Kidney tubule cell (primary cell): ENCODE measurements around the gene IFT122.

Experiments used
- DNase-seq: peaks from one replicate; pipeline ENCODE4 v3.0.0-alpha.2; 2018; ENCODE audit warnings: low spot score

The IFT122 gene

DNA sequence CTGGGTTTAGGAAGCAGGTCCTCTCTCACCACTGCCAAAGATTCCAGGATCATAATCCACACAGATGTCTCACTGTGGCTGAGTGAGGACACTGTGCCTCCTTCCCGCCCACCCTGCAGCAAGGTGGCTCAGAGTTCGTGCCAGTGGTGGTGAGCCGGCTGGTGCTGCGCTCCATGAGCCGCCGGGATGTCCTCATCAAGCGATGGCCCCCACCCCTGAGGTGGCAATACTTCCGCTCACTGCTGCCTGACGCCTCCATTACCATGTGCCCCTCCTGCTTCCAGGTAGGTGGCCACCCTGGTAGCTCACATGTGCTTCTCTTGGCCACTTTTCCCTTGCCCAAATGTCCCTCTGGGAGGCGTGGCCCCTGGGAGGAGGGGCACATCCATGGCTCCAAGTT, 79.4 kb downstream of the IFT122 start:
- DNase-seq, result no peak

DNA sequence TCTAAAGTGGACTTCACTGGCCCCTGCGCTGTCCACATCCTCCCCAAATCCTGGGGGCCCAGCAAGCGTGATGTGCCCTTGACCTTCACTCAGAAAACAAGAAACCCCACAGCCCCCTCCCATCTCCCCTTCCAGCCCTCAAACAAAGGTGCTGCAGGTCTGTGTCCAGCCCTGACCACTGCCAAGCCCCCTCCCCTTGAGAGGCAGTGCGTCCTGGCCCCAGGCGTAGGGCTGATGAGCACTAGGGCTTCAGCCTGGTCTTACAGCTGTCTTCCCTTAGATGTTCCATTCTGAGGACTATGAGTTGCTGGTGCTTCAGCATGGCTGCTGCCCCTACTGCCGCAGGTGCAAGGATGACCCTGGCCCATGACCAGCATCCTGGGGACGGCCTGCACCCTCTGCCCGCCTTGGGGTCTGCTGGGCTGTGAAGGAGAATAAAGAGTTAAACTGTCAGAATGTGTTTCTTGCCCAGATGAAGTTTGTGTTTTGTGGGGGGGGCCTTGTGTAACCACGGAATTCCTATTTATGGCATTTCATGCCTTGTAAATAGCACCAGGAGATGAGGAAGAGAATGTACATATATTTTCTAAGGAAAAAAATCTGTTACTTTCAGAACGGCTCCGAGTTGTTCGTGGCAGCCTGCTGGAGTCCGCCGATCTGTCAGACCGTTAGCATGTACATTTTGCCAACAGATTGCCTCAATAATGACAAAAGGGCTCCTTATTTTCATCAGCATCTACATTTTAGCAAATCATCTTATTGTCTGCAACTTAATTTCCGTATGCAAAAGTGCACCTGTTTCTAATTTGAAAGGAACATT, 80.1 kb downstream of the IFT122 start:
- no peak for DNase-seq

DNA sequence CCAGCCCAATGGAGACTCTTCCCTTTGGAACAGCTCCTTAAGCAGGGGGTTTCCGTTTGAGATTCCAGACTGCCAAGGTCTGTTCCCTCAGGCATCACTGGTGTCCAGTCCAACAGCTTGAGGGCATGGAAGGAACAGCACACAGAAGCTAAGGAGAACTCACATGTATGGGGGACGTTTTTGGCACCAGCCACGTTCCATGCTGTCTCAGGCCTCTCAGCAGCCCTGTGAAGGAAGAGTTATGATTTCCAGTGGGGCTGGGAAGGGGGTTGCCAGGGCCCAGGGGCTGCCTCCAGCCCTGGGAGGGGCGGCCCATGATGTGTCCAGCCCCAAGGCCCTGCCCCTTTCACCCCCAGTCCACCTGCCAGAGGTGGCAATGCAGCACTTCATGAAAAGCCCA, 80.9 kb downstream of the IFT122 start:
- DNase-seq, result no peak

DNA sequence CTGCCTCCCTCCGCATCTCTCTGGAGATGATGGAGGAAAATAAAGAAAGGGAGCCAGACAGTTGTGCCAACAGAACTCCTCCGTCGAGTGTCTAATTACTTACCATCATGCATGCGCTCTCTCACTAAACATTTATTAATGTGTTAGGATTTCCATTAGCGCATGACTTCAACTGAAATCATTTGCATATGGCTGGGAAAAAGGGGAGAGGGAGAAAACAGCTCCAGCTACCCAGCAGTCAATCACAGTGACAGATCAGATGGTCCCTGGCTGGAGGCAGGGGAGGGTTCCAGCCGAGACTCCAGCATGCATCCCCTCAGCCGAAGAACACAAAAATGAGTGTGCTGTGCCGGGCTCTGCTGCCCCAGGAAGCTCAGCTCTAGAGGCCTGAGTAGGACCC, 81.6 kb downstream of the IFT122 start:
- DNase-seq, result no peak

DNA sequence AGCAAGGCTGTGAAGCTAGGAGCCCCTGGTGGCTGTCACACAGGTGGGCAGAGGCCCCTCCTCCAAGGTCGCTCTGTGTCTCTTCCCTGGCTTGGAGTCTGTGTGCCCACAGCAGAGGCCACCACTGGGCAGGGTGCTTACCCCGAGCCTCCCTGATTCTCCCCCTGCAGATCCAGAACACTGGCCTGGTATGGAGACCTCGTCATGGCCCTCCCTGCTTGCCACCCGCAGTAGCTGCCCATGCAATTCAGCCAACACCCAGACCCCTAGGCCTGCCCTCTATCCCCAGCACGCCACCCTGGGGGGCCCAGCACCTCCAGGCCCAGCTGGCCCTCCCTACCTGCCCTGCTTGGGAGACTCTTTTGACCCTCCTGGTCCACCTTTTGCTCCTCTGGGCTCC, 82.9 kb downstream of the IFT122 start:
- DNase-seq, result no peak

DNA sequence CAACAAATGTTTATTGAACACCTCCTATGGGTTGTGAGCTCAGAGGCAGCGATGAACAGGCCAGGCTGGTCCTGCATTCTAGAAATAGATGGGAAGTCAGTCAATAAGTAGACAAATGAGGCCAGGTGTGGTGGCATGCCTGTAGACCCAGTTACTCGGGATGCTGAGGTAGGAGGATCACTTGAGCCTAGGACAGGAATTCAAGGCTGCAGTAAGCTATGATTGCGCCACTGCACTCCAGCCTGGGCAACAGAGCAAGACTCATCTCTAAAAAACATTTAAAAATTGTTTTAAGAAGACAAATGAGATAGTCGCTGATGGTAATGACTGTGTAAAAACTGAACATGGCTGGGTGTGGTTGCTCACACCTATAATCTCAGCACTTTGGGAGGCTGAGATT, 84.1 kb downstream of the IFT122 start:
- no peak for DNase-seq

DNA sequence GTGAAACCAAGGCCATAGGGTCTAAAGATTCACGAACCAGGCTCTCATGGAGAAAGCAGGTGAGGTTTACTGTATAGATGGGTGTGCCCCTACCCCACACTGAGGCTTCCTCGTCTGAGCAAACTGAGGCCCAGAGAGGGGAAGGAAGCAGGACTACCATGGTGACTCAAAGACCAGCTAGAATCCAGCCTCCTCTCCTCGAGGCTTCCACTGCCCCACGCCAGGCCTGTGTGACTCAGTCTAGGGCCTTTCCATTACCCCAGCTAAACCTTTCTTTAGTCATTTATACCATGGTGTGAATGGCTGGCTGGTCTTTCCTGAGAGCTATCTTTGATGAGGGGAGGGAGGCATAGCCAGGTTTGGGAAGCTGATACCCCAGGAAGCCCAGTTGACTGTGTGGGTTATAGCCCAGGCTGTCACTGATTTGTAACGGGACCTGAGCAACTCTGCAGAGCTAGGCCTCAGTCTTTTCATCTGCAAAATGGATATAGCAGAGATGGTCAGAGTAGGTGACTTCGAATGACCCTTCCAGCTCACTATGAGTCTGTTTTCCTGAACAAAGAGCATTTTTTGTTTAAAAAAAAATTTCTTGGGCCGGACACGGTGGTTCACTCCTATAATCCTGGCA, 85.4 kb downstream of the IFT122 start:
- DNase-seq, result peak; percentile 63

DNA sequence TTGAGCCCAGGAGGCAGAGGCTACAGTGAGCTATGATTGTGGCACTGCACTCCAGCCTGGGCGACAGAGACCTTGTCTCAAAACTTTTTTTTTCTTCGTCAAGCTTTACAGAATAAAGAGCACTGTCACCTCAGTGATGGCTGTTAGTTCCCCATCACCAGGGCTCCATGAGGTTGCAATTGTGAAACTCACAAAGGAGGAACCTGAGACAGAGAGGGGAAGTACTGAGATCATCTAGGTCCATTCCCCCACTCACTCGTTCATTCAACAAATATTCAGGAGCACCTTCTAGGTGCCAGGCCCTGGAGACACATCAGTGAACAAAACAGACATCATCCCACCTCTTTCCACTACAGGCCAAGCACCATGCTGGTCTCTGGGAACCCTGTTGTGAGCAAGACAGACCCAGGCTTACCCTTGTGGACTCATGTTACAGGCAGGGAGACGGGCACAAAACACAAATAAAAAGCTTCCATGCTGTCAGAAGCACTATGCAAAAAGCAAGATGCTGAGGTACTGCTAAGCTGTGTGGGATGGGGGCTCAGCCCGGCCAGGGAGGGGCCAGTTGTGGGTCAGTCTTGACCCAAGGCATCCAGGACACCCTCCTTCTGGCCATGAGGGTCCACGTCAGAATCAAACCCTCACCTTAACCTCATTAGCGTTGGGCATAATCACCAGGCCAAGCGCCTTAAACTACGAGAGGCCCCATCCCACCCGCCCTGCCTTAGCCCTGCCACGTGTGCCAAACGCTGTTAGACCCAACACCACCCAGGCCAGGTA, 86.3 kb downstream of the IFT122 start:
- DNase-seq, result peak; percentile 10

DNA sequence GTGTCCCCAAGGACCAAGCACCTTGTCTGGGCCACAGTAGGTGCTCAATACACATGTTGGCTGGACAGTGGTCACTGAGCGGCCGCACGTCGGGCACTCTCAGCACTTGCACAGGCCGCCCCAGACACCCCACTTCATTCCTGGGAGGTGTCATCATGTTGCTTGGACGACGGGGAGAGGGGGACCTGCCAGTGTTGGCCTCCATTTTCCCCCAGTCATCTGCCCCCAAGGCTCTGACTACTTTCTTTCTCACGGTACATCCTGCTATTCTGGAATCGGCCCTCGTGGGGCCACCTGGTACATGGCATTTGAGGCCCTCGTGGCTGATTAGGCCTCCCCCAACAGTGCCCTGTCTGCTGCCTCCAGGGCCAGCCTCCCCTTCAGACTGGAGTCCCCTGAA, 87.2 kb downstream of the IFT122 start:
- no peak for DNase-seq

DNA sequence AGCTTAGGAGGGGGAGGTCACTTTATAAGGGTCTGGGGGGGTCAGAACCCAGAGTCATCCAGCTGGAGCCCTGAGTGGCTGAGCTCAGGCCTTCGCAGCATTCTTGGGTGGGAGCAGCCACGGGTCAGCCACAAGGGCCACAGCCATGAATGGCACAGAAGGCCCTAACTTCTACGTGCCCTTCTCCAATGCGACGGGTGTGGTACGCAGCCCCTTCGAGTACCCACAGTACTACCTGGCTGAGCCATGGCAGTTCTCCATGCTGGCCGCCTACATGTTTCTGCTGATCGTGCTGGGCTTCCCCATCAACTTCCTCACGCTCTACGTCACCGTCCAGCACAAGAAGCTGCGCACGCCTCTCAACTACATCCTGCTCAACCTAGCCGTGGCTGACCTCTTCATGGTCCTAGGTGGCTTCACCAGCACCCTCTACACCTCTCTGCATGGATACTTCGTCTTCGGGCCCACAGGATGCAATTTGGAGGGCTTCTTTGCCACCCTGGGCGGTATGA, 88.6 kb downstream of the IFT122 start, which contains the start of gene RHO:
Gene RHO, plus strand, starts transcription at position 51 of the 512 bp plus-strand sequence. Its CDS starts 95 bp downstream, at position 146.
- DNase-seq, result no peak

DNA sequence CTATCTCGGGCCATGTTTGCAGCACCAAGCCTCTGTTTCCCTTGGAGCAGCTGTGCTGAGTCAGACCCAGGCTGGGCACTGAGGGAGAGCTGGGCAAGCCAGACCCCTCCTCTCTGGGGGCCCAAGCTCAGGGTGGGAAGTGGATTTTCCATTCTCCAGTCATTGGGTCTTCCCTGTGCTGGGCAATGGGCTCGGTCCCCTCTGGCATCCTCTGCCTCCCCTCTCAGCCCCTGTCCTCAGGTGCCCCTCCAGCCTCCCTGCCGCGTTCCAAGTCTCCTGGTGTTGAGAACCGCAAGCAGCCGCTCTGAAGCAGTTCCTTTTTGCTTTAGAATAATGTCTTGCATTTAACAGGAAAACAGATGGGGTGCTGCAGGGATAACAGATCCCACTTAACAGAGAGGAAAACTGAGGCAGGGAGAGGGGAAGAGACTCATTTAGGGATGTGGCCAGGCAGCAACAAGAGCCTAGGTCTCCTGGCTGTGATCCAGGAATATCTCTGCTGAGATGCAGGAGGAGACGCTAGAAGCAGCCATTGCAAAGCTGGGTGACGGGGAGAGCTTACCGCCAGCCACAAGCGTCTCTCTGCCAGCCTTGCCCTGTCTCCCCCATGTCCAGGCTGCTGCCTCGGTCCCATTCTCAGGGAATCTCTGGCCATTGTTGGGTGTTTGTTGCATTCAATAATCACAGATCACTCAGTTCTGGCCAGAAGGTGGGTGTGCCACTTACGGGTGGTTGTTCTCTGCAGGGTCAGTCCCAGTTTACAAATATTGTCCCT, 89.6 kb downstream of the IFT122 start:
- no peak for DNase-seq

DNA sequence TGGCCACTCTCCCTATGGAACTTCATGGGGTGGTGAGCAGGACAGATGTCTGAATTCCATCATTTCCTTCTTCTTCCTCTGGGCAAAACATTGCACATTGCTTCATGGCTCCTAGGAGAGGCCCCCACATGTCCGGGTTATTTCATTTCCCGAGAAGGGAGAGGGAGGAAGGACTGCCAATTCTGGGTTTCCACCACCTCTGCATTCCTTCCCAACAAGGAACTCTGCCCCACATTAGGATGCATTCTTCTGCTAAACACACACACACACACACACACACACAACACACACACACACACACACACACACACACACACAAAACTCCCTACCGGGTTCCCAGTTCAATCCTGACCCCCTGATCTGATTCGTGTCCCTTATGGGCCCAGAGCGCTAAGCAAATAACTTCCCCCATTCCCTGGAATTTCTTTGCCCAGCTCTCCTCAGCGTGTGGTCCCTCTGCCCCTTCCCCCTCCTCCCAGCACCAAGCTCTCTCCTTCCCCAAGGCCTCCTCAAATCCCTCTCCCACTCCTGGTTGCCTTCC, 90.3 kb downstream of the IFT122 start:
- peak; percentile 61 for DNase-seq

DNA sequence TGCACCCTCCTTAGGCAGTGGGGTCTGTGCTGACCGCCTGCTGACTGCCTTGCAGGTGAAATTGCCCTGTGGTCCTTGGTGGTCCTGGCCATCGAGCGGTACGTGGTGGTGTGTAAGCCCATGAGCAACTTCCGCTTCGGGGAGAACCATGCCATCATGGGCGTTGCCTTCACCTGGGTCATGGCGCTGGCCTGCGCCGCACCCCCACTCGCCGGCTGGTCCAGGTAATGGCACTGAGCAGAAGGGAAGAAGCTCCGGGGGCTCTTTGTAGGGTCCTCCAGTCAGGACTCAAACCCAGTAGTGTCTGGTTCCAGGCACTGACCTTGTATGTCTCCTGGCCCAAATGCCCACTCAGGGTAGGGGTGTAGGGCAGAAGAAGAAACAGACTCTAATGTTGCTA, 90.8 kb downstream of the IFT122 start:
- no peak for DNase-seq

DNA sequence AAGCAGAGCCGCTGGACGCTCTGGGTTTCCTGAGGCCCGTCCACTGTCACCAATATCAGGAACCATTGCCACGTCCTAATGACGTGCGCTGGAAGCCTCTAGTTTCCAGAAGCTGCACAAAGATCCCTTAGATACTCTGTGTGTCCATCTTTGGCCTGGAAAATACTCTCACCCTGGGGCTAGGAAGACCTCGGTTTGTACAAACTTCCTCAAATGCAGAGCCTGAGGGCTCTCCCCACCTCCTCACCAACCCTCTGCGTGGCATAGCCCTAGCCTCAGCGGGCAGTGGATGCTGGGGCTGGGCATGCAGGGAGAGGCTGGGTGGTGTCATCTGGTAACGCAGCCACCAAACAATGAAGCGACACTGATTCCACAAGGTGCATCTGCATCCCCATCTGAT, 91.7 kb downstream of the IFT122 start:
- DNase-seq, result no peak

DNA sequence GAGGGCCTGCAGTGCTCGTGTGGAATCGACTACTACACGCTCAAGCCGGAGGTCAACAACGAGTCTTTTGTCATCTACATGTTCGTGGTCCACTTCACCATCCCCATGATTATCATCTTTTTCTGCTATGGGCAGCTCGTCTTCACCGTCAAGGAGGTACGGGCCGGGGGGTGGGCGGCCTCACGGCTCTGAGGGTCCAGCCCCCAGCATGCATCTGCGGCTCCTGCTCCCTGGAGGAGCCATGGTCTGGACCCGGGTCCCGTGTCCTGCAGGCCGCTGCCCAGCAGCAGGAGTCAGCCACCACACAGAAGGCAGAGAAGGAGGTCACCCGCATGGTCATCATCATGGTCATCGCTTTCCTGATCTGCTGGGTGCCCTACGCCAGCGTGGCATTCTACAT, 92.2 kb downstream of the IFT122 start:
- DNase-seq, result no peak

DNA sequence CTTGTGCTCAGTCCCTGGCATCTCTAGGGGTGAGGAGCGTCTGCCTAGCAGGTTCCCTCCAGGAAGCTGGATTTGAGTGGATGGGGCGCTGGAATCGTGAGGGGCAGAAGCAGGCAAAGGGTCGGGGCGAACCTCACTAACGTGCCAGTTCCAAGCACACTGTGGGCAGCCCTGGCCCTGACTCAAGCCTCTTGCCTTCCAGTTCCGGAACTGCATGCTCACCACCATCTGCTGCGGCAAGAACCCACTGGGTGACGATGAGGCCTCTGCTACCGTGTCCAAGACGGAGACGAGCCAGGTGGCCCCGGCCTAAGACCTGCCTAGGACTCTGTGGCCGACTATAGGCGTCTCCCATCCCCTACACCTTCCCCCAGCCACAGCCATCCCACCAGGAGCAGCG, 93.4 kb downstream of the IFT122 start:
- no peak for DNase-seq

DNA sequence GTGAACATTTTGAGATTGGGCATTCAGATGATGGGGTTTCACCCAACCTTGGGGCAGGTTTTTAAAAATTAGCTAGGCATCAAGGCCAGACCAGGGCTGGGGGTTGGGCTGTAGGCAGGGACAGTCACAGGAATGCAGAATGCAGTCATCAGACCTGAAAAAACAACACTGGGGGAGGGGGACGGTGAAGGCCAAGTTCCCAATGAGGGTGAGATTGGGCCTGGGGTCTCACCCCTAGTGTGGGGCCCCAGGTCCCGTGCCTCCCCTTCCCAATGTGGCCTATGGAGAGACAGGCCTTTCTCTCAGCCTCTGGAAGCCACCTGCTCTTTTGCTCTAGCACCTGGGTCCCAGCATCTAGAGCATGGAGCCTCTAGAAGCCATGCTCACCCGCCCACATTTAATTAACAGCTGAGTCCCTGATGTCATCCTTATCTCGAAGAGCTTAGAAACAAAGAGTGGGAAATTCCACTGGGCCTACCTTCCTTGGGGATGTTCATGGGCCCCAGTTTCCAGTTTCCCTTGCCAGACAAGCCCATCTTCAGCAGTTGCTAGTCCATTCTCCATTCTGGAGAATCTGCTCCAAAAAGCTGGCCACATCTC, 94.5 kb downstream of the IFT122 start:
- DNase-seq, result peak; percentile 39

DNA sequence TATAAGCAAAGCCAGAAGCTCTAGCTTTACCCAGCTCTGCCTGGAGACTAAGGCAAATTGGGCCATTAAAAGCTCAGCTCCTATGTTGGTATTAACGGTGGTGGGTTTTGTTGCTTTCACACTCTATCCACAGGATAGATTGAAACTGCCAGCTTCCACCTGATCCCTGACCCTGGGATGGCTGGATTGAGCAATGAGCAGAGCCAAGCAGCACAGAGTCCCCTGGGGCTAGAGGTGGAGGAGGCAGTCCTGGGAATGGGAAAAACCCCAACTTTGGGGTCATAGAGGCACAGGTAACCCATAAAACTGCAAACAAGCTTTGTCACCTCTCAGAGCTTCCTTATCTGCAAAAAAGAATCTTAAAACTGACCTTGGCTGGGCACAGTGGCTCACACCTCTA, 95.1 kb downstream of the IFT122 start:
- no peak for DNase-seq

DNA sequence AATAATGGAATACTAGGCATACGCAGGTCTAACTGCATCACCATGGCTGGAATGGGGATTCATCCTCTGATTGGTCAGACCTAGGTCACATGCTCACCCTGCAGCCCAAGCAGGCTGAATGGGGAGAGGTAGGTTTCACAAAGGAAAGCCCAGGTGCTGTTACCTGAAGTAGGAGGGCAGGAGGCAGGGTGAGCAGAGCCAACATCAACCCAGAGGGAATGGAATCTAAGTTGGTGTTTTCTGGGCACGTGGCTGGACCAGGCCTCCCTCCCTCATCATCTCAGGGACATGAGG, 96.3 kb downstream of the IFT122 start:
- no peak for DNase-seq

DNA sequence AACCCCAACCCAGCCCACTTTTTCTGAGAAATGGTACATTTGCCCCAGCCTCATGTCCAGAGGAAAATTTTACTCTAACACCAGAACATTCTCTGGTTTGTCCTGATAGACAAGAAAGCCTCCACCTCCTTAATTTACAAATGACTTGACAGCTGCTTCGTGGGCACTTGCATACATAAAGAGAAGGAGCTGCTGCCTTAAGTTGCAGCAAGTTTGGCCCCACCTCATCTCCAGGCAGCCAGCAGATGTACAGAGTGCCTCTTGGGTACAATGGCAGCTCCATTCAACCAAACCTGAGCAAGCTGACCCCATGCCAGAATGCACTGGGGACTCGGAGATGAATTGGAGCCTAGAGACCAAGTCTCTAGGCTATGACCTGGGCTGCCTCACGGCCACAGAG, 96.8 kb downstream of the IFT122 start:
- DNase-seq, result no peak

DNA sequence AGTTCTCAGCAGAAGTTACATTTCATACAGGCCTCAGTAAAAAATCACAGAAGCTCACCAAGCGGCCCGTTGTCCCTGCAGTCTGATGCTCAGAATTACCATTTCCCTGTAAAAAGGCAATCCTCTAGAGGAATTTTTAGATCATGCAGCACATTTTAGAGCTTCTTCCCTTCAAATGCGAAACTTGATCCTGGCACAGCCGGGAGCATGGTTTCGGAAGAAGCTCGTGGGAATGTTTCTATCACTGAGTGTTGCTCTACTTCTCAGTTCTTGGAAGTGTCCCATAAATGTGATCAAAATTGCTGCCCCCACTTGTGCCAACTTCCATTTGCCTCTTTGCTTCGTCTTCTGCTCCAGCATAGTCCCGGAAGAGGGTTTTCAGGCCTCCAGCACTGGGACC, 99.2 kb downstream of the IFT122 start:
- DNase-seq, result no peak
